NB4 (cell line): ENCODE measurements around the gene PTGS2.
"Not testable (repeated sequence)": the region's sequence is repeated elsewhere in the genome, so short reads cannot be mapped to it uniquely, and the experiment has no call there.

ENCODE experiments used
- DNase-seq: peaks from one replicate; pipeline ENCODE4 v3.0.0; 2010; ENCODE audit warnings: low read depth
- H3K4me3 ChIP-seq: one replicate; pipeline ENCODE4 v1.5.1; 2011; ENCODE audit warnings: mild to moderate bottlenecking, low read depth, low read length, moderate library complexity
- MYC ChIP-seq: IDR thresholded peaks from 2 replicates; pipeline ENCODE4 v1.6.1; 2011; ENCODE audit warnings: low read depth, low read length
- POLR2A ChIP-seq: IDR thresholded peaks from 2 replicates; pipeline ENCODE4 v1.6.1; 2011; ENCODE audit warnings: mild to moderate bottlenecking; ENCODE audit not compliant: insufficient read length; ENCODE audit errors: extremely low read depth
- TF ChIP-seq, protein P1 (sequence below): IDR thresholded peaks from 2 replicates; pipeline ENCODE4 v1.6.1; 2011; ENCODE audit warnings: low read depth, low read length
- TF ChIP-seq, protein P2 (sequence below): IDR thresholded peaks from one replicate; pipeline ENCODE4 v1.5.1; 2012; ENCODE audit warnings: low read depth, low read length

The PTGS2 gene

DNA sequence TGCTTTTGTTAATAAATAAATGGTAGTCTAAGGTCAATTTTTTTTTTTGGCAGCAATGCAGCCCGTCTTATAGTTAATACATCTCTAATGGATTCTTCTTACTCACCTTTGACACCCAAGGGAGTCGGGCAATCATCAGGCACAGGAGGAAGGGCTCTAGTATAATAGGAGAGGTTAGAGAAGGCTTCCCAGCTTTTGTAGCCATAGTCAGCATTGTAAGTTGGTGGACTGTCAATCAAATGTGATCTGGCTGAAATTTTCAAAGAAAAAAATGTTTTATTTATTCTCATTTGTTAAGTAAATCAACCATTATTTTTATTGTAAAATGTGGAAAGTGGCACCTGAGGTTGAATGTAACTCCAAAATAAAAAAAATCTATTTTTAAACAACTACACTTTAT, 2.1 kb downstream of the PTGS2 start:
- H3K4me3 ChIP-seq, result no peak overlapping the region
- TF ChIP-seq POLR2A, result no peak
- no peak for TF ChIP-seq MYC
- TF ChIP-seq, protein P1, sequence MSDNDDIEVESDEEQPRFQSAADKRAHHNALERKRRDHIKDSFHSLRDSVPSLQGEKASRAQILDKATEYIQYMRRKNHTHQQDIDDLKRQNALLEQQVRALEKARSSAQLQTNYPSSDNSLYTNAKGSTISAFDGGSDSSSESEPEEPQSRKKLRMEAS, result no peak
- TF ChIP-seq, protein P2, sequence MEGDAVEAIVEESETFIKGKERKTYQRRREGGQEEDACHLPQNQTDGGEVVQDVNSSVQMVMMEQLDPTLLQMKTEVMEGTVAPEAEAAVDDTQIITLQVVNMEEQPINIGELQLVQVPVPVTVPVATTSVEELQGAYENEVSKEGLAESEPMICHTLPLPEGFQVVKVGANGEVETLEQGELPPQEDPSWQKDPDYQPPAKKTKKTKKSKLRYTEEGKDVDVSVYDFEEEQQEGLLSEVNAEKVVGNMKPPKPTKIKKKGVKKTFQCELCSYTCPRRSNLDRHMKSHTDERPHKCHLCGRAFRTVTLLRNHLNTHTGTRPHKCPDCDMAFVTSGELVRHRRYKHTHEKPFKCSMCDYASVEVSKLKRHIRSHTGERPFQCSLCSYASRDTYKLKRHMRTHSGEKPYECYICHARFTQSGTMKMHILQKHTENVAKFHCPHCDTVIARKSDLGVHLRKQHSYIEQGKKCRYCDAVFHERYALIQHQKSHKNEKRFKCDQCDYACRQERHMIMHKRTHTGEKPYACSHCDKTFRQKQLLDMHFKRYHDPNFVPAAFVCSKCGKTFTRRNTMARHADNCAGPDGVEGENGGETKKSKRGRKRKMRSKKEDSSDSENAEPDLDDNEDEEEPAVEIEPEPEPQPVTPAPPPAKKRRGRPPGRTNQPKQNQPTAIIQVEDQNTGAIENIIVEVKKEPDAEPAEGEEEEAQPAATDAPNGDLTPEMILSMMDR, result no peak
- DNase-seq, result no peak

- no peak for TF ChIP-seq MYC
- no peak for TF ChIP-seq POLR2A
- TF ChIP-seq, protein P1, result no peak
- TF ChIP-seq, protein P2, result no peak
- no peak for DNase-seq
- H3K4me3 ChIP-seq, result no peak overlapping the region
These were observed 7.6 kb downstream of the PTGS2 start for GRCh38 chr1:186672596-186672995.

DNA sequence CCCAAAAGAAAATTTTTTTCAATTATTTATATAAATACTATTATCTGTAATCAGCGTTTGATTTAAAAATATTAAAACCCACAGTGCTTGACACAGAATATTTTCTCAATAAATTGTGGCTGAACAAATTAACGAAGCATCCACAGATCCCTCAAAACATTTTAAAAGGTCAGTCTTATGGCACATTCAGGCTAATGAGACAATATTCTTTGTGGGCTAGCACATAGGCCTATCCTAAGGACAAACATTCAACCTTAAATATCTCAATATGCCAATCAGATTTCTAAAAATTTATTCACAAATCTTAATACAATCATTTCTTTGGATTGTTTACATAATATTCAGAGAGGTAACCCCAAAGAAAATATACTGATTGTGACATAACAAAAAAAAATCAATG, 8.1 kb downstream of the PTGS2 start:
- DNase-seq, result no peak
- H3K4me3 ChIP-seq, result no peak overlapping the region
- TF ChIP-seq MYC, result no peak
- TF ChIP-seq, protein P1, result no peak
- TF ChIP-seq, protein P2, result no peak
- no peak for TF ChIP-seq POLR2A

GRCh38 chr1:186671136-186671825, 8.9 kb downstream of the PTGS2 start:
- H3K4me3 ChIP-seq, result no peak overlapping the region
- DNase-seq, result no peak
- TF ChIP-seq MYC (no peak), POLR2A (no peak)
- TF ChIP-seq, protein P2, result no peak
- TF ChIP-seq, protein P1, result no peak

GRCh38 chr1:186670297-186671135, 9.7 kb downstream of the PTGS2 start:
- TF ChIP-seq POLR2A (no peak), MYC (no peak)
- TF ChIP-seq, protein P2, result no peak
- TF ChIP-seq, protein P1, result no peak

DNA sequence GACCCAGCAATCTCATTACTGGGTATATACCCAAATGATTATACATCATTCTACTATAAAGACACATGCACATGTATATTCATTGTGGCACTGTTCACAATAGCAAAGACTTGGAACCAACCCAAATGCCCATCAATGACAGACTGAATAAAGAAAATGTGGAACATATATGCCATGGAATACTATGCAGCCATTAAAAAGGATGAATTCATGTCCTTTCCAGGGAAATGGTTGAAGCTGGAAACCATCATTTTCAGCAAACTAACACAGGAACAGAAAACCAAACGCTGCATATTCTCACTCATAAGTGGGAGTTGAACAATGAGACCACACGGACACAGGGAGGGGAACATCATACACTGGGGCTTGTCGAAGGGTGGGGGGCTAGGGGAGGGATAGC, 10.4 kb downstream of the PTGS2 start:
- not testable (repeated sequence) for DNase-seq, H3K4me3 ChIP-seq

More at GRCh38 chr1:186670297-186671135, 9.7 kb downstream of the PTGS2 start:
- H3K4me3 ChIP-seq, result no peak overlapping the region
- no peak for DNase-seq

GRCh38 chr1:186664217-186664616, 16.0 kb downstream of the PTGS2 start:
- DNase-seq, H3K4me3 ChIP-seq: not testable (repeated sequence)
